DLD1 (cell line): ENCODE results near the gene ASAH2.
"Not testable (repeated sequence)": the region's sequence is repeated elsewhere in the genome, so short reads cannot be mapped to it uniquely, and the experiment has no call there.

Experiments
- in situ Hi-C: cut with HindIII; loops from 2 replicates; pipeline ENCODE4 v1.10.0; 2017; ENCODE audit warnings: low sequenced_read_pairs

ASAH2 gene

GRCh38 chr10:50251394-50251793 lies at the start of gene ASAH2:
TSS of gene ASAH2 (minus strand) at chr10:50251516. CDS start at chr10:50248610, 2,906 bp downstream.
- in situ Hi-C loops: no loop called here

DNA sequence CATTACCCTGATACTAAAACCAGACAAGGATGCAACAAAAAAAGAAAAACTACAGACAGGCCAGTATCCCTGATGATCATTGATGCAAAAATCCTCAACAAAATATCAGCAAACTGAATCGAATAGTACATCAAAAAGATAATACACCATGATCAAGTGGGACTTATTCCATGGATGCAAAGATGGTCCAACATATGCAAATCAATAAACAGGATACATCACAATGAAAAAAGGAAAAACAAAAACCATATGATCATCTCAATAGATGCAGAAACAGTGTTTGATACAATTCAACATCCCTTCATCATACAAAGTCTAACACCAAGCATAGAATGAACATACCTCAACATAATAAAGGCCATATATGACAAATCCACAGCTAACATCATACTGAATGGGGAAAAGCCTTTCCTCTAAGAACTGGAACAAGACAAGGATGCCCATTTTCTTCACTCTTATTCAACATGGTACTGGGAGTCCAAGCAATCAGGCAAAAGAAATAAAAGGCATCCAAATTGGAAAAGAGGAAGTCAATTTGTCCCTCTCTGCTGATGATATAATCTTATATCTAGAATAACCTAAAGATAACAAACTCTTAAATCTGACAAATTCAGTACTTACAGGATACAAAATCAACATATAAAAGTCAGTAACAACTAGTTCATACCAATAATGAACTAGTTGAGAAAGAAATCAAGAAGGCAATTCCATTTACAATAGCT lies 48.8 kb upstream of the ASAH2 start:
- in situ Hi-C loops: no loop called here

DNA sequence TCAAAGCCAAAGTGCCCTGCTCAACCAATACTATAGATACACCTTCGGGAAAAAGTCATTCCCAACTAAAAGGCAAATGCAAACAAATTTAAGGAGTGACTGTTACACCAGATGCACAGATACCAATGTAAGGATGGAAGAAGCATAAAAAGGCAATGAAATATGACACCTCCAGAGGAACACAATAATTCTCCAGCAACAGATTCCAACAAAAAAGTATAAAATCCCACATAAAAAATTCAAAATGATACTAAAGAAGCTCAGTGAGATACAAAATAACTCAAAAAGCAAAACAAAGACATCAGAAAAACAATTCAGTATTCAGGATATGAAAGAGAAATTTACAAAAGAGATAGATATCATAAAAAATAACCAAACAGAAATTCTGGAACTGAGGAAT lies 44.1 kb upstream of the ASAH2 start:
- in situ Hi-C loops: no loop called here

GRCh38 chr10:50294582-50294981 lies 43.3 kb upstream of the ASAH2 start:
- in situ Hi-C loops: no loop called here

- in situ Hi-C loops: no loop called here
These were observed 42.4 kb upstream of the ASAH2 start for GRCh38 chr10:50293513-50294313.

- in situ Hi-C loops: no loop called here
These were observed 40.0 kb upstream of the ASAH2 start for GRCh38 chr10:50291261-50291850.

DNA sequence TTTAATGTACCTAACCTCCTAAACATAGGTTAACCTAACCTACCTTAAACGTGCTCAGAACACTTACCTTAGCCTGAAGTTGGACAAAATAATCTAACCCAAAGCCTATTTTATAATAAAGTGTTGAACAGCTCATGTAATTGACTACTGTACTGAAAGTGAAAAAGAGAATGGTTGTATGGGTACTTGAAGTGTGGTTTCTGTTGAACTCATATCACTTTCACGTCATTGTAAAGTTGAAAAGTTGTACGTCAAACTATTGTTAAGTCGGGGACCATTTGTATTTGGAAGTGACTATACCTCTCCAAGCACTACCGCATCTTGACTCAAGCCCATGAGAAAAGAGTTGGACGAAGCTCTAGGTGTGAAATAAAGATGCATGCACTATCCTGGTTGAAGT lies 37.9 kb upstream of the ASAH2 start:
- in situ Hi-C loops: no loop called here

DNA sequence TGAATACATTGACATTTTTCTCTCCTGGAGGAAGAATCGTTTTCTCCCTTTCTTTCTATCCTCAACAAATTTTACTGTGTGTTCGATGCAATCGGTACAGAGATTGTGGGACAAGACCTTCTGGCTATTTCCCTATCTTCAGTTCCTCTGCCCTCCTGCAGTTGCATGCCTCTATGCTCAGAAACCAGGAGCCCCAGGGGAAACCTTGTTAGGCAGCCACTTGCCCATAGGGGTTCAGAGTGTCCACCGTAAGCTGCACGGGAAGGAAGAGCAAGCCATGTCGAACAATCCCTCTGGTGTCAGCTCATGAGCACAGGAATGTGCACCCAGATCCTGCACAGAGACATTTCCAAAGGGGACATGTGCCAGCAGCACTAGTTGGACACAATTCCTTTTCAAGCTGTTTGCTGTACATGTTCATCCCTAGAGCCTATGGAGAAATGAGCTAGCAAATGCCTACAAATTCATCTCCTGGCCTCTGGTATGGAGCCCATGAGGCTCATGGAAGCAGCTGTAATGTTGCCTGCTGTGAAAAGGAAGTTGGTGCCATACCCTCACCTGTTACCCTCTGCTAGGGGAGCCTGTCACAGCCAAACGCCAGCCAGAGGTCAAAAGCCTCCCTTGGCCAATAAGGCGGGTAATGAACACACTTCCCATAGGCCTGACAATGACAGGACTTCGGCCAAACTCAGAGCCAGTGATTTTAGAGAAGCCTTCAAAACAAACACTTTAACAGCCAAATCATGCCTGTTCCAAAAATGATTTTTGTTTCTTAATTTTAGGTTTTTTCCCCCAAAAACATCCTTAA lies 35.9 kb upstream of the ASAH2 start:
- in situ Hi-C loops: no loop called here

DNA sequence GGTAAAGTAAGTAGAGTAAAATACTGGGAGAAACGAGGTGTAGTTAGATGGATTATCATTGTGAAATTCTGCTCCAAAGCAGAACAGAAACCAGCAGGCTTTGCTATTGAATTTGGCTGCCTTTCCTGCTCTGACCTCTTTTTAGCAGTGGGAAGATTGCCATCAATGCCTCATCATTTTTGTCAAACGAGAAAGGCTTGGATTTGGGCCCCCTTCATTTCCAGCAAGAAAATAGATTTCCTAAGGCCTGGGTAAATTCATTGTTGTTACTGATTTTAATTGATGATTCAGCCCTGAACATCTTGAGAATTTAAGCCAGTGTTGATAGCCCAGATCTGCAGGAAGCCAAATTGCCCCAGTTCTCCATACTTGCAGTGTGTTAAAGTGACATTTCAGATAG lies 35.2 kb upstream of the ASAH2 start:
- in situ Hi-C loops: no loop called here

GRCh38 chr10:50281967-50282522 lies 30.7 kb upstream of the ASAH2 start:
- in situ Hi-C loops: no loop called here

- in situ Hi-C loops: no loop called here
These were observed 30.1 kb upstream of the ASAH2 start for GRCh38 chr10:50281210-50281966.

- in situ Hi-C loops: no loop called here
These were observed 28.9 kb upstream of the ASAH2 start for GRCh38 chr10:50280049-50280841.

- in situ Hi-C loops: no loop called here
These were observed 28.2 kb upstream of the ASAH2 start for GRCh38 chr10:50279489-50279888.

- in situ Hi-C loops: no loop called here
These were observed 24.4 kb upstream of the ASAH2 start for GRCh38 chr10:50275650-50276235.

DNA sequence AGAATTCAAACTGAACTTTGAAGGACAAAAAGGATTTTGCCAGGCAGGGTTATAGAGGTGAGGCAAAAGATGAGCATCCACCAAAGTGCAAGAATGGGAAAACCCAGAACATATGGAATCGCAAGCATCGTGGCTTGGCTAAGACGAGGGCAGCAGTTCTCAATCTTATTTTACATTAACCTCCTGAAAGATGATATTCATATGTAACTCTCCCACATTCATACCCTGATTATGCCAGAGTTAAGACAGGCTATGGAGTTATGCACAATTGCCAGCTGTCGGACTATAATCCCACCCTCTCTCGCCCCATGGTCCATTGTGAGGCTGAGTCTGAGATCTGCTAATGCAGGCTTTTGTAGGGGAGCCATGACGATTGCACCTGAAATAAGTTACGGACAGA lies 21.2 kb upstream of the ASAH2 start:
- in situ Hi-C loops: no loop called here

DNA sequence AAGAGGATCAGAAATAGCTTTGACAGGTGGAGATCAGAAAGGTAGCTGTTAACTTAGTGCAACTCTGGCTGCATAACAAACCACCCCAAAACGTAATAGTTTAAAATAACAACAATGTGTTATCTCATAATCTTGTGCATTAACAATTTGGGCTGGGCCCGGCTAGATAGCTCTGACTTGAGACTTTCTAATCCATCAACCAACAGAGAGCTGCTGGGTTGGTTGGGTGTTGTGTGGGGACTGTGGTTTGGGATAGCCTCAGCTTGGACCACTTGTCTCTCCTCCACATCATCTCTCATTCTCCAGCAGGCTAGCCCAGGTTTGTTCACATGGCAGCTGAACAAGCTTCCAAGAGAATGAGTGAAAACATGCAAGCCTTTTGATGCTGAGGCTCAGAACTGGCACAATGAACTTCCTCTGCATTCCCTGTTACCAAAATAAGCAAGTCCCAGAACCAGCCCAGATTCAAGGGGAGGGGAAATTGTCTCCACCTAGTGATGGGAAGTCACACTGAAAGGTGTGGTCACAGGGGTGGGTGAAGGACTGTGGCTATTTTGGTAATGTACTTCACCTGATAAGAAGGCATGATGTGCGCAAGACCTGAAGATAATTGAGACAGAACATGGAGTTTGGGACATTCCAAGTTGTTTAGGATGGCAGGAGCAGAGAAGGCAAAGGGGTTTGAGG lies 20.4 kb upstream of the ASAH2 start:
- in situ Hi-C loops: no loop called here

GRCh38 chr10:50267877-50268276 lies 16.6 kb upstream of the ASAH2 start:
- in situ Hi-C loops: not testable (repeated sequence)

GRCh38 chr10:50262625-50263024 lies 11.3 kb upstream of the ASAH2 start:
- in situ Hi-C loops: not testable (repeated sequence)
